Stimulated activated CD8-positive, alpha-beta memory T cell treated with anti-CD3 and anti-CD28 coated beads, Interleukin-7, amount 100 ng/mL, for 4 hours (primary cell): ENCODE data around the gene ARMCX2.
"Not testable (repeated sequence)": the region's sequence is repeated elsewhere in the genome, so short reads cannot be mapped to it uniquely, and the experiment has no call there.

Experiments
- DNase-seq, 2 donors: peaks; one replicate each; pipeline ENCODE4 v3.0.0-alpha.2; 2020; ENCODE audit warnings: low read depth in 2 of 2

Gene ARMCX2

DNA sequence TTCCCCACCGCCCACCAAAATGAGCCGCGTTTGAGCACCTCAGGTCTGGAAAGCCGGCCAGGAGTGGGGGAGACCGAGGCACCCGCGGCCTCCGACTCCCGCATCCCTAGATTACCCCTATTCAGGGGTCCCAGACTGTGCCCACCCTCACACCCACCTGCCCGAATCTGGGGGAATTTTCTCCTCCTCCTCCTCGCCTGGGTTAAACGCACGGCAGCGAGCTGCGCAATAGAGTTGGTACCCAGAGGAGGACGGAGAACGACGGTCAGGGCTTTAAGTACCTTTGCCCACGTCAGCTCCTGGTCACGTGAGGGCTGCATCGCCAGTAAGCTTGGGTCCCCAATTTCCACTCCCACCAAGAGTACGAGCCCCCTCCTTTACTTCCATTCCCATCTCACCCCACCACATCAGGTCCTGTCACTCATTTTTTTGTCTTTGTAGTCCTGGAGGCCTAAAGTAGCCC lies at the start of gene ARMCX2:
ARMCX2 (minus strand) TSS at position 250 of the 463 bp plus-strand sequence. CDS start 2,262 bp downstream, outside the sequence.
- no peak for DNase-seq

DNA sequence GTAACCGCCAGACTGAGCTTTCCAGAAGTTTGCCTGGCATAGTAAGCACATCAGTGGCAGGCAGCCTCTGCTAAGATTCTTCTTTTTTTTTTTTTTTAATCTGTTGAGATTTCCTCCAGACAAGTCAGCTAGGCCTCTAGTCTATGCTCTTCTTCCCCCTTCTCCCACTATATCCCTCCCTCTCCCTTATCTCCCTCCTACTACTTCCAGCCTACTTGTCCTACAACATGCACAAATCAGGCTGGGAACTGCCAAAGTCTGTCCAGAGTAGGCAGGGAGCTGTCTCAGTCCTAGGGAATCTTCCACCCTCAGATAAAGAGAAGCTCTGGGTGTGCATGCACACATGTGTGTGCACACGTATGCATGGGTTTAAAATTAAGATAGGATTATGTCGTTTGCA lies 49.7 kb upstream of the ARMCX2 start:
- DNase-seq, result no peak

DNA sequence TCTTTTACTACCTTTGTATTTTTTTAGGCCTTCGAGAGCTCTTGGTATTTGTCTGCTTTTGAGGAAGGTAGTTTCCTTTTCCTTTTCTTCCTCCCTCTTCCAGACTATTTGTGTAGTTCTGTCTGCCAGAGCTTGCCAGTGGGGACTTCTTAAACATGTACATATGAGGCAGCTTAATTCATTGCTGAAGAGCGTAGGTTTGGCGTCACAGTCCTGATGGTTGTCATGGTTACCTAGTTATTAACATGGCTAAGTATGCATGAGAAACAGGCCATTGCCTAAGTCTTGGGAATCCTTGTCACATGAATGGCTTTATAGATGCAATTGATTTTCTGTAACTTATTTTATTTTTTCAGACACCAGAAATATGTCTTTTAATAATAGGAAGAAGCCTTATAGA lies 48.5 kb upstream of the ARMCX2 start:
- no peak for DNase-seq

DNA sequence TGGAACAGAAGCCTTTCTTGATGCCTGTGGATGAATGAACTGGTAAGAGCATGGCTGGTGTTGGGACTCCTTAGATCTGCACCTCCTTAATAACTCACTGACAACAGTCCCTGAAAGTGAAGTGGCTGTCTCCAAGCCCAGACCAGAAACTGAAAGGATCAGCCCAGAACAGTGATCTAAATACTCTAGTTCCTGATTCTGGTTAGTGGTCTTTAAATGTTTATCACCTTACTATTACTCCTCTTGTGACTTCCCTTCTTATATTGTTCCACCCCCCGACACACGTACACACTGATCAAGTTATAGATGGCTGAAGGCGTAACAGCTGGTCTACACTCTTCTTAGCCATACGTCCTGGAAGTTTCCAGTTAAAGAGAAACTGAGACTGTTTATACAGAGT lies 33.8 kb upstream of the ARMCX2 start:
- DNase-seq, result no peak

DNA sequence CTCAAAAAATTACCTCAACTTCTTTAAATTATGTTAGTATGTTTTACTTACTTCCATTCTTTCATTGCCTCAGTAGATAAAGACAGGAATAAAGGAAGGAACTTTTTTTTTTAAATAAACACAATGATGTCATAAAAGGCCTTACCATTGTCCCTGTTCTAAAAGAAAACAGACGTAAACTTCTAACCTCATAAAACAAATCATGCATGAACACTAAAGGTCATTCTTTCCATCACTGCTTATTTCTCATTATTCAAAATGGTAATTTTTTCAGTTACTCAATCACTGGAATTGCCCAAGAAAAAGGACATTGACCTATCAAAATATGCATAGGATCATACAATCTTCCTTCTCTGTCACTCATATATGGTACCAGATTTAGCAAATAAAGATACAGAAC lies 32.2 kb upstream of the ARMCX2 start:
- DNase-seq, result no peak

- no peak for DNase-seq
Measured at GRCh38 chrX:101686574-101686973, 26.9 kb upstream of the ARMCX2 start.

DNA sequence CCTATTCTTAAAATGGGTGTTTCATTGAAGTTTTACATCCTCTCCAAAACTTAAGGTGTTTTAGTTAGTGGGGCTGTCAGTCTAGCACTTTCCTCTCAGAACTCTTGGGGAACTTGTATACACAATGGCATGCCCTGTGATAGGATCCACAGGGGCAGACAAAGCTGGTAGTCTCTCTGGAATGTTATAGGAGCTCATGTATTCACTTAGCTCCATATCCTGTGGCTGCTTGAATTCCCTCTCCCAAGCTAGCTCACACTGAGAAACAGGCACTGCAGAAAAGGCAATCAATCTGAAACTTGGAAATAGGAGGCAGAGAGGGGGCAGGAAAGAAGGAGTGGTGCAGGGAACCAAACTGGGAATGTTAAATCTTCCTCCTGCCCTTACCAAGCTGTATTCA lies 26.3 kb upstream of the ARMCX2 start:
- no peak for DNase-seq

DNA sequence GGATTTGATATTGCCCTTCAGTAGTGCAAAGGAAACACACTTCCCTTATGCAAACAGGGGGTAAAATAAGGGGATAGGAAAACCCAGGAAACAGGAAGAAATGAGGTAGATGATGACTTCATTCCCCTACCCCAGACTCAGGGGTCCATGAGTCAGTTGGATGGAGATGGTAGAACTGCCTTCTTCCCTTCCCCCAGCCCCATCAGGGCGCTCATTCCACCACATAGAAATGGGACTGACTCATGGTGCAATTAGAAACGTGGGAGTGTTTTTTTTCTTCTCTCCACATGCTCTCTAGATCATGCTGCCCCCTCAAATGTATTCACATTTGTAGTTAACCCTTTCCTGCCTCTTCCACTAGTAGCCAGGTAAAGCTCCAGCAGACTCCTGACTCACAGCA lies 23.1 kb upstream of the ARMCX2 start:
- no peak for DNase-seq

DNA sequence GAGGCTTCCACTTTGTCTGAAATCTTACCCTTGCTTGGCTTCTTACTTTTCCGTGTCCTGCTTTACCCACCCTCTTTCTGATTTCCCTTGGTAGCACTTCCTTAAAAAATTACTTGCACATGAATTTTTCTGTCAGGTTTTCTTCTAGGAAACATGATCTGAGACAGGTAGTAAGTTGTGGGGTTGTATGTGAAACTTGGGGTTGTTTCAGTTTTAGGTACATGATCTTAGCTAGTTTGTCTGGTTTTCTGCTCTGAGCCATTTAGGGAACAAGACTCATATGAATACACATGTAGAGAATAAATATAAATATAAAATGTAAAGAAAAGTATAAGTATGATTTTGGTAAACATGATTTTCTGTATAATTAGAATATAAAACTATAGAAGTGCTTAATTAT lies 17.4 kb upstream of the ARMCX2 start:
- DNase-seq, result no peak

DNA sequence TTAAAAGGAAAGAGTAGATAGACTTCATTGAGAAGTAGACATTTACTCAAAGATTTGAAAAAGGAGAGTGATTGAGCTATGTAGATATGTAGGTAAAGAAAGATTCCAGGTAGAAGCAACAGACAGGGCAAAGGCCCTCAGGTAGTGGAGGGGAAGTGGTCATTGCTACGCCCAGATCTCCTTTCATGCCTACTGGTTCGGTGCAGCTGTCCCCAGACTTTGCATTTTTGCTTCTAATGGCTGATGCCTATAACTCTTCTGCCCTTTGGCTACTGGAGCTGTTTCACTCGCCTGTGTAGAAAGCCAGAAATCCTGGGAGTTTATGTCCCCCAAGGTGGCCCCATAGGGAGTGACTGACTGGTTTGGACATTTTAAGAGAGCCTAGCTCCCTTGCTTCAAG lies 16.9 kb upstream of the ARMCX2 start:
- DNase-seq, result no peak

DNA sequence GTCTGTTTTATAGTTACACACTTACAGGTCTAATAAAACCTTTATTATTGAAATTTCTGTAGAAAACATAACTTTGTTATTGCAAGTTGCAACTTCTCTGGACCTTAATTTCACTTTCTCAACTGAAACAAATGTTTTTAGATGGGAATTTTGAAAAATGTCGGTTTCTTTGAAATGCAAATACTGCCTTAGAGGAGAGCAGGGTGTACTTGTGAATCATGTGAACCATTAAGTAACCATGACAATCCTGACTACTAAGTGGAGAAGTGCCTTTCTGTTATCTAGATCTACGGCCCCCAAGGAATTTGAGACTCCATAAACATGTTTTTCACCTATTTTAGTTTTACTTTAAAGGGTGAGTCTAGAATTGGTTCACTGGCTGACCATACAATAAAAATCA lies 8.5 kb upstream of the ARMCX2 start:
- DNase-seq, result no peak

- DNase-seq, result peak; percentile 12 to 20
Measured at GRCh38 chrX:101658661-101659491, 774 bp downstream of the ARMCX2 start.

- DNase-seq, result no peak
Measured at GRCh38 chrX:101657495-101657894, 2.2 kb downstream of the ARMCX2 start.

DNA sequence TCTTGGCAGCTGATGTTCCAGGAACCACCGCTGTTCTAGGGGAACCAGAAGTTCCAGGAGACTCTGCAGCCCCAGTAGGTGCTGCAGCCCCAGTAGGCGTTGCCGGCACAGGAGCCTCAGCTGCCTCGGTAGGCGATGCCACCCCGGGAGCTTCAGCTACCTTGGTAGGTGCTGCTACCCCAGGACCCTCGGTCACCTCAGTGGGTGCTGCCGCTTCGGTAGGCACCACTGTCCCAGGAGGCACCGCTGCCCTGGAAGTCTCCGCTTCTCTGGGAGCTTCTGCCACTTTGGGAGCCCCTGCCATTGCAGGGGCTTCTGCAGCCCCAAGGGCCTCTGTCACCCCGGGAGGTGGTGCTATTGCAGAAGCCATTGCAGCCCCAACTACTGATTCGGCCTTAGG lies 2.8 kb downstream of the ARMCX2 start:
- DNase-seq, result no peak

GRCh38 chrX:101655534-101655933 lies 4.1 kb downstream of the ARMCX2 start:
- DNase-seq, result no peak

DNA sequence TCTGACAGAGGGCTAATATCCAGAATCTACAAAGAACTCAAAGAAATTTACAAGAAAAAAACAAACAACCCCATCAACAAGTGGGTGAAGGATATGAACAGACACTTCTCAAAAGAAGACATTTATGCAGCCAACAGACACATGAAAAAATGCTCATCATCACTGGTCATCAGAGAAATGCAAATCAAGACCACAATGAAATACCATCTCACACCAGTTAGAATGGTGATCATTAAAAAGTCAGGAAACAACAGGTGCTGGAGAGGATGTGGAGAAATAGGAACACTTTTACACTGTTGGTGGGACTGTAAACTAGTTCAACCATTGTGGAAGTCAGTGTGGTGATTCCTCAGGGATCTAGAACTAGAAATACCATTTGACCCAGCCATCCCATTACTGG lies 11.9 kb downstream of the ARMCX2 start:
- DNase-seq, result not testable (repeated sequence)

DNA sequence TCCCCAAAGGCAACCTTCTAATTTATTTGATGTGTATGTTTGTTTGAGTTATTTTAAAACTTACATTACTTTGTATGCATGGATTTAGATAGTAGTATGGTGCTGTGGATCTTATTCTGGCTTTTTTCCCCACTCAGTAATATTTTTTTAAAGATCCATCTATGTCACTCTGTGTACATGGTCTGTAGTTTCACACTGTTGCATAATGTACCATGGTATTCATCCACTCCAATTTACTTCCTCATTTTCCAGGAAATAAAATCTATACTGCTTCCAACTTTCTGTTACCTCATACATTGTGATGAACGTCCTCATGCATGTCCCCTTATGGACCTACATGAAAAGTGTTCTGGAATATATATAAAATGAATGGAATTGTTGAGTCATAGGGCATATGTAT lies 17.6 kb downstream of the ARMCX2 start:
- DNase-seq, result no peak

GRCh38 chrX:101639583-101639982 lies 20.1 kb downstream of the ARMCX2 start:
- no peak for DNase-seq

DNA sequence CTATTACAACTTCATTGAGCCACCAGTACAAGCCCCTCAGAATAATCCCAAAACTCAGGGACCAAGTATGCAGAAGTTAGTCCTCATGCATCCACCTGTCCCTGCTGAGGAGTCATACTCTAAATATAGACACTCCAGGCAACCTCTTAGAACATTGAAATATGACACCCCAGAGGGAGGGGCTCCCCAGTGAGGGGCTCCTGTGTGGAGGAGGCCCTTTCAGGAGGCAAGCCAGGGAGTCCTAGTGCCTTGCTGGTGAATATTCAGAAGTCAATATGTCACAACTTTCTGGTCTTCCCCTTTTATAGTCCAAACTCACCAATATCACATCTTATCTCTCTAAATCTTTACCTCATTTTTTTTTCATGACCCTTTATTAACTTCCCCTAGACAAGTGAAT lies 40.3 kb downstream of the ARMCX2 start:
- no peak for DNase-seq

GRCh38 chrX:101617211-101618191 lies 42.1 kb downstream of the ARMCX2 start, which contains the start of gene ARMCX6:
Gene ARMCX6 (minus strand): TSS chrX:101618000. CDS start chrX:101616620, 1,380 bp downstream.
- peak; percentile 59 to 74 for DNase-seq

GRCh38 chrX:101605728-101606127 lies 53.9 kb downstream of the ARMCX2 start:
- no peak for DNase-seq
